NCI-H1092 (cell line): ENCODE results near the gene INPP5A.

Source experiments
- DNase-seq: peaks from one replicate; lab custom pipeline; 2025; lab: John Stamatoyannopoulos, UW

Gene INPP5A

DNA sequence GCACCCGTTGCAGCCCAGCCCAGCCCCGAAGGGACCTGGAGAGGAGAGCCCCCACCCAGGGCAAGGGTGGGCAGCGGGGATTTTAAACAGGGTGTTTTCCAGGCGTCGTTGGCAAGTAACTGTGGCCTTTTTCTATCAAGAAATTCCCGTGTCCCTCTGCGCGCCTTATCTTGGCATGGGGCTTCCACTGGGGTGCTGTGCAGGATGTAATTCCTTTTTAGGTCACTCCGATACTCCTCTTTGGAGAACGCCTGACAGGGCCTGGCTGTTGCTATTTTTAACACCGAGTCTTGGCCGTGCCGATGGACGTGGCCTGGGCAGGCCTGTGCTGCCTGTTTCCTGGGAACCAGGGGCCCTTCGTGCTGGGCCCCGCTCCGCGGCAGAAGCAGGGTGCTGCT lies 93.8 kb downstream of the INPP5A start:
- DNase-seq = no peak

DNA sequence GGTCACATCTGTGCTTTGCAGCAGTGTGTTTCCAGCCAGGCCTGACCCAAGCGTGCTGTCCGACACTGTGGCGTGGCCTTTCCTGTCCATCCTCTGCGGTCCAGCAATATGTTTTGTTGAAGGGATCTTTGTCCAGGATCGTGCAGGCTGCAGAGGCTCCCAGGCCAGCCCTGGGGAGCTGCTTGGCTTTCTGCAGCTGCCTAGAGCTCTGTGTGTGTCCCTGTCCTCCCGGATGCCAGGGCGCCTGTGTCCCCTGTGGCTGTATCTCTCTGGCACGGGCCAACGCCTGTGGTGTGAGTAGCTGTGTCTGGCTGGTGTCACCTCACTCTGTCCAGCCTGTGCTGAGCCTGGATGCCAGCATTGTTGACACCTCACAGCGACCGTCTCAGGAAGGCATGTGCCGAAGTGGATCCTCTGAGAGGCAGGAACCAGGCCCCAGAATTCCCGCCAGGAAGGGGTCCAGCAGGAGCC lies 94.5 kb downstream of the INPP5A start:
- DNase-seq = no peak

DNA sequence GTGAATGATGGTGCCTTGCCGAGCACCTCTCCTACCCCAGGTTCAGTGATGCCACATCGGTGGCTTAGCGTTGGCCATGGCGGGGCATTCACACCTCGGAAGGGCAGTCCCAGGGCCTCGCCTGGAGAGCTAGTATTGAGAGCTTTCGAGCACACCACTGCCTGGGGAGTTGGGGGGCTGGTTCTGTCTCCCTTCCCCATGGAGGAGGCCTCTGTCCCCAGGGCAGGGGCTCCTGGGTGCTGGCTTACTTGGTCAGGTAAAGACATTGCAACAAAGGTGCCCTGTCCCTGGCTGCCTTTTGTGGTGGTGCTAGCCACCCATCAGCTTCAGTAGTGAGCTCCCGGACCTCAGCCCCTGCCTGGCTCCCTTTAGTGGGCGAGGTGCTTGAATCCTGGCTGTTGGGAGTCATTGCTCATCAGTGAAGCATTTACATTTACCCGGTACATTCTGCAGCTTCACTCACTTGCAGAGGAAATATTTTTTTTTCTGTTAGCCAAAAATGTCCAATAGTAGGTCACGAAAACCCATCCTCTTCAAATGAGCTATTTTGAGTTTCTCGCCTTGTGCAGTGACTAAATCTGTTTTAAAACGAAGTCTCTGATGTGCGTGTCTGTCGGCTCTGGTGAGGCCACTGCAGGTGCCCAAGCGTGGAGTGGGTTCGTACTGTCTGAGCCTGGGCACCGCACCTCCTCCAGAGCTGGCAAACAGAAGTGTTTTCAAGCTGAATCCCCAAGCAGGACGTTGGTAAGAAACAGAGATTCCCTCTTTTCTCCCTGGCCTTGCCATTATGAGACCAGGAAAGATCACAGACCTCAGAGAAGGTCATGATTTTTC lies 95.5 kb downstream of the INPP5A start:
- DNase-seq = no peak

DNA sequence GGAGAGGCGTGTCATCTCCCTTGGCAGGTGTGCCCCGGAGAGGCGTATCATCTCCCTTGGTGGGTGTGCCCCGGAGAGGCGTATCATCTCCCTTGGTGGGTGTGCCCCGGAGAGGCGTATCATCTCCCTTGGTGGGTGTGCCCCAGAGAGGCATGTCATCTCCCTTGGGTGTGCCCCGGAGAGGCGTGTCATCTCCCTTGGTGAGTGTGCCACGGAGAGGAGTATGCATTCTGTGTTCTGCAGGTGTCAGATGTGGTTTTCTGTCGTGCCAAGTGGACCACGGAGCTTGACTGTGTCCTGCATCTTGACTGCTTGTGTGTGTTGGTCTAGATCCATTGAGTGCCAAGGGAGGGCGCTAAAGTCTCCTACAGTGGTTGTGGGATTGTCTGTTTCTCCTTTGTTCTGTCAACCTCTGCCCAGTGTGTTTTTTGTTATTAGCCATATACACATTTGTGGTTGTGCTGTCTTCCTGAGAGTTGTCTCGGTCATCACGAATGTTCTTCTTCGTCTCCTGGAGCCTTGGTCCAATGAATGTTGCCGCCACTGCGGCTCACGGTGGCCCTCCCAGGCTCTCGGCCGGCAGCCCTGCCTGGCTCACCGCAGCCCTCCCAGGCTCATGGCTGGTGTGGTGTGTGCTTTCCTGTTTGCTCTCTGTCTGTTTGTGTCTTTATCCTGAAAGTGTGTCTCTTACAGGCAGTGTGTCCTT lies 96.8 kb downstream of the INPP5A start:
- no peak for DNase-seq

DNA sequence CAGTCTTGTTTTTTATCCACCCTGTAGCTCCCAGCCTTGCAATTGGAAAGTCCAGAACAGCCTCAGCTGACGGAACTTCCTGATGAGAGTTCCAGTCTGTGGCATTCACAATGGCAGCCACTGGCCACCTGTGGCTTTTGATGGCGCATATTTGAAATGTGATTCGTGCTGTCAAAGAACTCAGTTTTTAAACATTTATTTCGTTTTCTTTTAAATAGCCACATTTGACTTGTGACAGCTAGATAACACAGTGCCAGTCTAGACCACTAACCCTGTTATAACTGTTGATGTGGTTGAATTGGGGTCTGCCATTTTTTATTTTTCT lies 97.3 kb downstream of the INPP5A start:
- DNase-seq = no peak

DNA sequence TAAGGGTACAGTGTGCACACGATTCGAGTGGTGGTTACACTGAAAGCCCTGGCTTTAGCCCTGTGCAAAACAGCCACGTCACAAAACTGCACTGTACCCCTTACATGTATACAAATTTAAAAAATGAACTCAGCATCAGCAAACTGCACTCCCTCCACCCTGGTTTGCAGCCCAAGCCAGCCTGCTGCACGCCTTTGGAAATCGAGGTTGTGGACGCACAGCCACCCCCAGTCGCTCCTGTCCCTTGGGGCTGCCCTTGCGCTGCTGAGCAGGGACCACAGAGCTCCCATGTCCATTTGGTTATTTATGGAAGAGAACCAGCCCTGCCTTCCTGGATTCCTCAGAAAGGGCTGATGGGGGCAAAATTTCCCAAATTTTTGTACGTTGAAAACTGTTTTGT lies 98.8 kb downstream of the INPP5A start:
- DNase-seq = no peak

DNA sequence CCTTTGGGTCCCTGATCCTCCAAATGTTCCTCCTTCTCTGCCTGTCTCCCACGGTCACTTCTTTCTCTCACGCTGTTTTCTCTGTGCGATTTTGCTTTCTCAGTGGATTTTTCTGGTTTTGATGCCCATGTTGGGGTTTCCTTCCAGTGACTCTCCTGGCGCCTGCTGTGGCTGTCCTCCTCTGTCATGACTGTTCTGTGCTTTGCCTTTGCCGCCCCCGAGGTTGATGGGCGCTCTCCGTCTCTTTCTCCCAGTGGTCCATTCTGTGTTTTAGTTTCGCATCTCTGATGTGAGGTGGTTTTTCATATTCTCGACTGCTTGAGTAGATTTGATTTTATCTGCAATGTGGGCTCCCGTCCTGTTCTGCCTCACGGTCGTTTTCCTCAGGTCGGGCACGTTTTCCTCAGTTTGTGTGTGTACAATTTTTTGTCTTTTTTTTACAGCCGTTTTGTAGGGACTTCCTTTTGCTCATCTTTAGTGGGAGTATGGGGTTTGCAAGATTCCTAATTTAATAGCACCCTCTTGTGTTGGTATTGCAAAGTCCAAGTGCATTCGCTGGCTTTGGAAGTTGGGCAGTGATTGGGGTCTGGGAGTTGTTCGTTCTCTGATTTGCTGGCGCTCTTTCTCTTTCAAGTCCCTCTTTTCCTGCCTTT lies 100.0 kb downstream of the INPP5A start:
- no peak for DNase-seq

DNA sequence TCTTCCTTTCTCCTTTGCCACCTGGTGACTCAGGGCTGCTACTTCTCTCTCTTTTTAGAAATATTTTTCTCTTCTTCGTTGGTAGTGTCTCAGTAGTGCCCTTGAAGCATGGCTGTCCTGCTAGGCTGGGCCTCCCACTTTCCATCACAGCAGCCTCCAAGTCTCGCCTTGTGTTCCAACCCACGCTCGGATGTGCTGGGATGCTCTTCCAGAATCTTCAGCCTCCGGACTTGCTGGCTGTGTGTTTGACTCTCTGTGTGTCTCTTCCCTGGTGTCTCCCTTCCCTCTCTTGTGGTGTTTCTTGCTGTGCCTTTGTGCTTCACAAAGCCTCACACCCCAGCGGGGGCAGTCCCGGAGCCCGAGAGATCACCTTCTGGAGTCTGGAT lies 100.5 kb downstream of the INPP5A start:
- no peak for DNase-seq

DNA sequence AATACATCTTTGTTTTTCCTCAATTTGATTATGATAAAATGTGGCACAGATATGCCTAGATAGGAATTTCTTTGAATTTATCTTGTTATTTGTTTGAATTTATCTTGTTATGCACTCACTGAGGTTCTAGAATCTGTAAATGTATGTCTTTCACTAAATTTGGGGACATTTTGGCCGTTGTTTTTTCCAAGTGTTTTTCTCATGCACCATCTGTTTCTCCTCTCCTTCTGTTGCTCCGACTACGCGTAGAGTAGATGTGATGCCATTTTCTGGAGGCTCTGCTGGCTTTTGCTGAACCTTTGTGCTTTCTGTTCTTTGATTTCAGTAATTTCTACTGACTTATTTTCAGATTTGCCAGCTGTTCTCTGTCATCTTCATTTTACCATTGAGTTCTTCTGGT lies 101.9 kb downstream of the INPP5A start:
- no peak for DNase-seq

DNA sequence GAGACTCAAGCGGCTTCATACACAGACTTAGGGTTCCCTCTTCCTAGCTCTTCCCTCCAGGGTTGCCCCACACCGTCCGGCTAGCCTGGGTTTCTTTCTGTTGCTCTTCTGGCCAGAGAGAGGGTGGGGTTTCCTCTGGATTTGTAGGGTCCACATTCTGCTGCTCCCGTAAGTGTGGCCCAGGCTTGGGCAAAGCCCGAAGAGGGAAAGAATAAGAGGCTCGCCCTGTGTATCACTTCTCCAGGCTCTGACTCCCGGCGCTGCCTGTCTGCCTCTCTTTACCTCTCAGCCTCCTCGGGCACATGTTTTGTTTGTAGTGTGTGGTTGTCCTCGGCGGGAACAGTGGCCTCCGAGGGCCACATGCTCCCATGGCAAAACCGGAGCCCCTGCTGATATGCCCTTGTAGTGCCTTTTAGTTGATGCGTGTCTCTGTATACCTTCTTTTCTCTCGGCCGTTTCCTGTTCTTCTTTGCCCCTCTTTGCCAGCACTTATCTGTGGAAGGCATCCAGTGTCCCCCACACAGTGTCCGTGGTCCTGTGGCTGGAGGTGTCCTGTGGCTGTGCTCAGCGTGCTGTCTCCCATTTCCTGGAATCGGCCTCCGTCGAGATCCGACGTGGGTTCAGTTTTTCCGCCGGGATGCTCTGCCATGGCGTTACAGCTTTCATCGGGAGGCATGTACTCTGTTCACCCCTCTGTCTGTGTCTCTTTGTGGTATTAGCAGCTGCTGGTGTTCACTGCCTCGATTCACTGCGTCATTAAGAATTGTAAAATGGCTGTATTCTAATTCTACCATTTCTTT lies 102.9 kb downstream of the INPP5A start:
- DNase-seq = no peak

DNA sequence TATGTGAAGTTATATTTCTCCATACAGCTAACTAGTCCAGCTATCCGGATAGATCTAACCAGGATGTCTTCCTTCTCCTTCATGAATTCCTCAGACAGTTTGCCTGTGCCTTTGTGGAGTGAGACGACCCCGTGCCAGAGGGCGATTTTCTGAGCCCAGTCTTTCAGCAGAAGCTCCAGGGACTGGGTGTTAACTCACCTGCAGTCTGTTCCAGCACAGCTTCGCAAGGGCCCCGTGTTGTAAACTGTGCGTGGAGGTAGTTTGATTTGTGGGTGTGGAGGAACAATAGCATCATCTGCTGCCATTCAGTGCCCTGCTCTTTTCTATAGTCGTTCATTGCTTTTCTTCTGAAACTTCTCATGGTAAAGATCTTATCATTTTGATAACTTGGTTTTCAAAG lies 103.8 kb downstream of the INPP5A start:
- DNase-seq = no peak

DNA sequence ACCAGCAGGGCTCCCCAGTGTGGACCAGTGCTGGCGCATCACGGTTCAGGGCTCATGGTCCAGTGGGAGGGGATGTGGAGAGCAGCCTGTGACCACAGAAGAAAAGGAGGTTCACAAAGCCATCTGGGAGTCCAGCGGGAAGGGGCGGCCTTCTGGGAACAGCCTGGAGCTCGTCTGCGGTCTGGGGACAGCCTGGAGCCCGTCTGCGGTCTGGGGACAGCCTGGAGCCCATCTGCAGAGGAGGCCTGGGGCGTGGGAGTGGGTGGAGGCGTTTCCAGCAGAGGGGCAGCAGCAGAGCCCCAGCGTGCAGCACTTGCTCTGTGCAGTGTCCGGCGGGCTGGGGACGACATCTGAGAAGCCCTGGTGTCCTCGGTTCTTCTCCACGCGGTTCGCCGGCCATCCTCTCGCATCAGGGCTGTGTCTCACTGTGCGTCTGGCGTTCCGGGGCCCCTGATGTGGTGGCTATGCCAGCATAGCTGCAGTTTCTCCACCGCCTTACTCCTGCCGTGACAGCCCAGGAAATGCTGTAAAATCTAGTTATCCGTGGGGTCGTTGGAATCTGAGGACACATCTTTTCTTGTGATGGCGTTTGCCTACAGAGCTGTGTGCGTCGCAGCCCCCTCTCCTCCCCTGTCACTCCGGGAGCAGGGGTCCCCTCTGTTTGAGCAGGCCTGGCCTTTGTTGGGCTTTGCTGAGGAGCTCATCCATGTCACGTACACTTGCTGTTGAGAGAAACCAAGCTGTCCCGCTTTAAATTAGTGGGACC lies 104.6 kb downstream of the INPP5A start:
- no peak for DNase-seq

DNA sequence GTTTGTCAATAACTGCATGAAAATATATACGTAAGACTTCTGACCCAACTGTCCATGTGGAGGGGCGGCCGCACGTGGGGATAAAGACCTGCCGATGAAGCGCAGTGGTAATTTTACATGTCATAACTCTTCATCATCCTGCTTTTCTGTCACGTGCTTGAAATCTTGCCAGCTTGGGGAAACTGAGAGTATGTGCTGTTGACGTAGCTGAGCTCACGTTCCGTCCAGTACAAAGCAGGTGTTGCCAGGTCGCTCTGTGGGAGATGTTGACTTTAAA lies 105.1 kb downstream of the INPP5A start:
- no peak for DNase-seq

DNA sequence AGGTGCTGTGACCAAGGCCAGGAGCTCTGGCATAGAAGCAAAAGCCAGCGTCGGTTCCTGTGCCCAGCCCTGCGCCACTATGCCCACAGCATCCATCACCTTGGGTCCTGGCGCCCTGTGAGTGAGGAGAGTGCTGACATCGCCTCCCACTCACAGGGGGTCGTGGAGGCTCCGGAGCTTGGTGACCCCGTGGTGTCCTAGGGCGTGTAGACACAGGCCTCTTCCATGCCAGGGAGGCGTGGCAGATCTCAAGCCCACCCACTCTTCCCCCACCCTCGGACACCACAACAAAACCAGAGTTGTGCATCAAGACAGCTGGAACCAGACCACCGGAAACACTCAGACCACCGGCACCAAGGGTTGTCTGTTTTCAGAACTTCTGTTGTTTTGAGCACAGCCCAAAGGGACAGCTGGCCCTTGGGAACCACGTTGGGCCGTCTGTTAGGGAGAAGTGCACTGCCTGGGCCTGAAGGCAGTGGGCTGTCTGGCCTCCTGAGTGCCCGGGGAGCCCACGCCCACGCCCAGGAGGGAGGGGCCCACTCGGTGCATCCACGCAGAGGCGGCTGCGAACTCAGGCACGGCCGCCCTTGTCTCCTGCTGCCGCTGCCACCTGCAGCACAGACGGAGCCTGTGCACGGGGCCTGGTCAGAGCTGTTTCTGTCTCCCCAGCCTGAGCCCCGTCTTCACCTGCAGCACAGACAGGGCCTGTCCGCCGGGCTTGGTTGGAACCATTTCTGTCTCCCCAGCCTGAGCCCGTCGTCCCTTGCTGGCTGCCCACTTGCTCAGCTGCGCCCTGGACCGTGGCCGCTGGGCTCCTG lies 106.3 kb downstream of the INPP5A start:
- no peak for DNase-seq

DNA sequence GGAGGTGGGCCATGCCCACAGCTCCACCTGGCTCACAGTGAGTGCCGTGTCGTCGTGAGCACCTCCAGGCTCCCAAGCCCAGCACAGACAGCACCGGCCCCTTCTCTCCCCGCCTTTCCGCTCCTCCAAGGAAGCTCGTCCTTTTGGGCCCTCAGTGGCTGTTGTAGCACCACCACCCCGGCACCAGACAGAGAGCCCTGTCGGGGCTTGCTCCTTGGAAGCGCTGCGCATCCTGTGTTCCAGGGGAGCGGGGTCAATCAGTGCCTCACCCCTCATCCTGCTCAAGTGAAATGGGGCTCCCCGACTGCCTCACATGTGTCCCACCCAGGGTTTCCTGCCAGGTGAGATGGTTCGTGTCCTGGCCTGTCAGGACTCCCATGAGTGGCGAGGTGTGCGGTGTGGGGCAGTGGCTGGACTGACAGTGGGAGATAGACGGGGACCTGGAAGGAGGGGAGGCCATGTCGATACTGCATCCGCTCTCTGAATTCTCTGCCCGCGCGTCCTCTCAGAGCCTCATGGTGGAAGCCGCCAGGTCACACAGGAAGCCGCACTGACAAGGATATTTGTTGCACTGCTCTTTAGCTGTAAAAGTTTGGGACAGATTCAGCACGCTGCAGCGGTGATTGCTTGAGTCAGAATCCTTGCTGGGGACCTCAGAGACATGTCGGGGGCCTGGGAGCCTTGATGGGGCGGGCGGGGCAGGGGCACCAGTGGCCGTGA lies 107.1 kb downstream of the INPP5A start:
- DNase-seq = no peak

DNA sequence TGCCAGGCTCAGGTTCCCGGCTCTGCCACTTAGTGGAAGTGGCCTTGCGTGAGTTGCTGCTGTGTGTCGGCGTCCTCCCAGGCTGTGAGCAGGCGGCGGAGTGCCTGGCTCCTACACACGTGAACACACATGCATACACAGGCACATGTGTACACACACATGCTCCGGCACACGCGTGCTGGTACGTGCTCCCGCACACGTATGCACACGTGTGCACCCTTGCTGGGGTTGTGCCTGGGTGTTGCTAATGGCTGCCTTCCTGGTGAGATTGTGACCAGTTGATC lies 107.6 kb downstream of the INPP5A start:
- no peak for DNase-seq

DNA sequence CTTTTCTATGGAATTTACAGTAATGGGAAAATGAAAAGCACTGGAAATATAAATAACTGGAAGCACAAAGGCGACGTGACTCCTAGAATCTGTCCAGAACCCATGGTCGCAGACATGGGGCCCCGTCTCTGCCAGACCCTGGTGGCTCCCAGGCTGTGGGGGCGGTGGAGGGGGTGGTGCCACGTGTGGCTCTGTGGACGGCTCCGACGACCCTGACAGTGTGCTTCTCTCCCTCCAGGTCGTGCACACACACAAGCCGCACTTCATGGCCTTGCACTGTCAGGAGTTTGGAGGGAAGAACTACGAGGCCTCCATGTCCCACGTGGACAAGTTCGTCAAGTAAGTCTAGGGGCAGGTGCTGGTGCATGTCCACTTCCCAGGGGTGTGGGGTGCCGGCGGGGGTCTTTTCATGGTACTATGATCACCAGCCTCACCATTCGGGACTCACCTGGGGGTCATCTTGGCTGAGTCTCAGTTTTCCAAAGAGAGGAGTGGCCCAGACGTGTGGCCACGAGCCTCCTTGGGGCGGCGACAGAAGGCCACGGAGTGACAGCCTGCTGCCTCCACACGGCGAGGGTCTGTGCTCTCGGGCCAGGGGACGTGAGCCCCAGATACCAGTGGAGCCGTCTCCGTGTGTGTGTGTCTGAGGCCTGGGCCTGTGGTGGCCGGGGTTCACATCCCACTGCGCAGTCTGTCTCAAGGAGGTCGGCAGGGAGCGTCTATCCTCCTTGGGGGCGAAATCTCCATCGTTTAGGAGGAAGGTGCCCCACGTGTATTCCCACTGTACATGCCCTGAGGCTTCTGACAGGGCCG lies 108.2 kb downstream of the INPP5A start:
- no peak for DNase-seq

DNA sequence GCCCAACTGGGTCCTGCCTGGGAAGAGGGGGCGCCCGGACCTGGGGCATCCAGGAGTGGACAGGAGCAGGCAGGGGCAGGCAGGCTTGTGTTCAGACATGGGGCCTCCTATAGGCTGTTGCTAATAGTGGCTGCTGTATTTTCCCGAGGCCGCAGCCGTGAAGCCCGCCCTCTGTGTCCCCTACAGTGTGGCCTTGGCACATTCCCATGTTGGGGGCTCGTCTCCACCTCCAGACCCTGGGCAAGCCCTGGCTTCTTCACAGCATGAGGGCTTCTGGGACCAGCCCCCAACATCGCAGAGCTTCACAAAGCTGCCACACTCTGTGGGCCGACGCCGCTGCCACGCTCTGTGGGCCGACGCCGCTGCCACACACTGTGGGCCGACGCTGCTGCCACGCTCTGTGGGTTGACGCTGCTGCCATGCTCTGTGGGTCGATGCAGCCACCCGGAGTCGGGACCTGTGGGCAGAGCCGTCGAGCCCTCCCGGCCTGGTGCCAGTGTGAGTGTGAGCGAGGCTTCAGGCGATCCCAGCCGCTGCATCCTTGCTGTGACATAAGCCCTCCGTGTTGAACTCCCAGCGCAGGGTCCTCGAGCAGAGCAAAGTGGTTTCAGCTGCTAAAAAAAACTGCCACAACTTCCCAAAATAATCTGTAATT lies 109.0 kb downstream of the INPP5A start:
- no peak for DNase-seq

DNA sequence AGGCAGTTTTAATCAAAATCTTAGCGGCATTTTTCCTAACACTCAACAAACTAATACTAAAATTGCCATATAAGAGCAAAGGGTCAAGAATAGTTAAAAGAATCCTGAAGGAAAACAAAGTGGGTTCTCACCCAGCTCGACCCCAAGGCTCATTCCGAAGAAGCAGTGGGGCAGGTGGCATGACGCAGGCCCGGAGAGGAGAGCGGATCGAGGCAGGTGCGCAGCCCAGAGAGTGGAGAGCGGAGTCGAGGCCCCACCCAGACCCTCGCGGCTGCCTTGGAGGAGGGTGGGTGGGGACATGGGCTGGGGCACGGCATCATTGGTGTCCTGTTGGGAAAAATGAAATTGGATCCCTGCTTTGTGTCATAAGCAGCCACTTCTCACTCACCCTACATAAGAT lies 109.8 kb downstream of the INPP5A start:
- DNase-seq = no peak
